Measurements from ENCODE around the gene ZNF672. TPM values are rescaled to one million over a fixed set of nuclear protein-coding genes. Genes with fewer than 3 reads are reported as not detected.

ZNF672 gene
- total and polyA plus RNA-seq, 2 of the 13 experiments (the other 11 are each of a cell fraction or from before 2014, with no cell fraction given) = 17.2 to 22.9 TPM

DNA sequence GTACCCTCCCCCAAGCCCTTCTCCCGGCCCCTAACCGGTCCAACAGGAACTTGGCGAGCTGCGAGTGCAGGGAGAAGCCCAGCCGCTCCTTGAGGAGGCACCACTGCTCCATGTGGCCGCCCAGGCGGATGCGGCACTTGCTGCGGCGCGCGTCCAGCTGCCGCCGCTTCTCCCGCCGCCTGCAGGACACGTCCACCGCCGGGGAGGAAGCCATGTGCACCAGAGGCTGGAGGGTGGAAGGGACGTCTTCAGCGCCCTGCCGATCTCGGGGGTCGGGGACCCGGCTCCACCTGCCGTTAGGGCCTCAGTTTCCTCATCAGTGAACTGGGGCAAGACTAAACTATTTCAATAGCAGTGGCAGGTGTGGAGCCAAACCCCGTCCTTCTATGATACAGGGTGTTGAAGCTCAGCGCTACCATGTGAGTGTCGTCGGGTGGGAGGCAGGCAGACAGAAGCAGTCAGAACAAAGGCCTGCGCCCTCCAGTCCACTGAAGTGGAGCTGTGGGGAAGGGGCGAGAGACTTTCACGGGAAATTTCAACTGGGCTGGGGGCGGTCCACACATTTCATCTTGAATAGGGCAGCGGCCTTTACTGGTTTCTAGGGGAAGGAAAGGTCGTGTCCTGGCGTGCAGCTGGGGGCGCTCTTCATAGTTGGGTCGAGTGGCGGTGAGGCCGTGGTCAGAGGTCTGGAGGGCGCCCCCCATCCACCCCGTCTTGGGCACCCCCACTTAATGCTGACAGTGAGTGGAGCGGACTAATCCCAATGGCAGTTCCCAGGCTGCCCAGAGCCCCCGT, 20.3 kb downstream of the ZNF672 start (continued):
- no peak for TF ChIP-seq ETV6 (CRISPR knock-in tag; conservative IDR thresholded peaks at IDR 0.05)
- TF ChIP-seq SOX13 (IDR thresholded peaks at IDR 0.05) = no peak
- TF ChIP-seq SOX13 (CRISPR knock-in tag; conservative IDR thresholded peaks at IDR 0.05 in 1 of 2, IDR thresholded peaks at IDR 0.05 in 1 of 2) = no peak
- no peak; the same call in 1 of the 2 replicates for TF ChIP-seq RNF2 (conservative IDR thresholded peaks at IDR 0.05; ENCODE audit: low read depth)
- TF ChIP-seq ZNF460 (CRISPR knock-in tag; IDR thresholded peaks at IDR 0.05; ENCODE audit: borderline replicate concordance) = no peak
- TF ChIP-seq ZNF512 (CRISPR knock-in tag; IDR thresholded peaks at IDR 0.05) = 0 out of 2 replicates have a peak, but pooled peaks have one; percentile 42
- no peak for TF ChIP-seq KLF16 (CRISPR knock-in tag; IDR thresholded peaks at IDR 0.05)
- TF ChIP-seq ZNF570 (CRISPR knock-in tag; IDR thresholded peaks at IDR 0.05; ENCODE audit: borderline replicate concordance) = 0 out of 2 replicates have a peak, but pooled peaks have one; percentile 57
- no peak for TF ChIP-seq MAZ (IDR thresholded peaks at IDR 0.05; ENCODE audit: borderline replicate concordance, low read depth, low read length)
- no peak for TF ChIP-seq MAZ (CRISPR knock-in tag; IDR thresholded peaks at IDR 0.05; ENCODE audit: low read depth)
- TF ChIP-seq ZNF562 (CRISPR knock-in tag; IDR thresholded peaks at IDR 0.05; ENCODE audit: borderline replicate concordance) = no peak
- TF ChIP-seq ZNF558 (CRISPR knock-in tag; IDR thresholded peaks at IDR 0.05; ENCODE audit: borderline replicate concordance) = 0 out of 2 replicates have a peak, but pooled peaks have one; percentile 27
- TF ChIP-seq ZNF121 (CRISPR knock-in tag; IDR thresholded peaks at IDR 0.05) = no peak
- no peak for TF ChIP-seq IRF2 (CRISPR knock-in tag; IDR thresholded peaks at IDR 0.05)
- TF ChIP-seq, protein P1, sequence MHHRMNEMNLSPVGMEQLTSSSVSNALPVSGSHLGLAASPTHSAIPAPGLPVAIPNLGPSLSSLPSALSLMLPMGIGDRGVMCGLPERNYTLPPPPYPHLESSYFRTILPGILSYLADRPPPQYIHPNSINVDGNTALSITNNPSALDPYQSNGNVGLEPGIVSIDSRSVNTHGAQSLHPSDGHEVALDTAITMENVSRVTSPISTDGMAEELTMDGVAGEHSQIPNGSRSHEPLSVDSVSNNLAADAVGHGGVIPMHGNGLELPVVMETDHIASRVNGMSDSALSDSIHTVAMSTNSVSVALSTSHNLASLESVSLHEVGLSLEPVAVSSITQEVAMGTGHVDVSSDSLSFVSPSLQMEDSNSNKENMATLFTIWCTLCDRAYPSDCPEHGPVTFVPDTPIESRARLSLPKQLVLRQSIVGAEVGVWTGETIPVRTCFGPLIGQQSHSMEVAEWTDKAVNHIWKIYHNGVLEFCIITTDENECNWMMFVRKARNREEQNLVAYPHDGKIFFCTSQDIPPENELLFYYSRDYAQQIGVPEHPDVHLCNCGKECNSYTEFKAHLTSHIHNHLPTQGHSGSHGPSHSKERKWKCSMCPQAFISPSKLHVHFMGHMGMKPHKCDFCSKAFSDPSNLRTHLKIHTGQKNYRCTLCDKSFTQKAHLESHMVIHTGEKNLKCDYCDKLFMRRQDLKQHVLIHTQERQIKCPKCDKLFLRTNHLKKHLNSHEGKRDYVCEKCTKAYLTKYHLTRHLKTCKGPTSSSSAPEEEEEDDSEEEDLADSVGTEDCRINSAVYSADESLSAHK (CRISPR knock-in tag; IDR thresholded peaks at IDR 0.05; ENCODE audit: borderline replicate concordance) = no peak
- no peak for TF ChIP-seq ZNF800 (CRISPR knock-in tag; IDR thresholded peaks at IDR 0.05)
- peak; percentile 23; the same call in 1 of the 2 replicates for TF ChIP-seq HBP1 (CRISPR knock-in tag; IDR thresholded peaks at IDR 0.05; ENCODE audit: low read depth)
- peak; percentile 13; the same call in 1 of the 2 replicates for TF ChIP-seq ZNF574 (CRISPR knock-in tag; IDR thresholded peaks at IDR 0.05)

Data from HepG2 (cell line).